Endothelial cell of umbilical vein (primary cell): ENCODE measurements around the gene SVIL. TPM values are rescaled to one million over a fixed set of nuclear protein-coding genes. Genes with fewer than 3 reads are reported as not detected.
A peak's percentile ranks its signal among the peaks of the same experiment; 100 is the strongest.
"Not testable (repeated sequence)": the region's sequence is repeated elsewhere in the genome, so short reads cannot be mapped to it uniquely, and the experiment has no call there.

Experiments
- BruUV-seq: library from RNA; stranded (reverse); fragments of 400-500 nt; replicated peaks from 2 replicates; lab custom pipeline; 2021; lab: Mats Ljungman, UMichigan
- CTCF ChIA-PET: fragments of 300-600, 350-600 bp; sonication (Branson Sonifier 250); formaldehyde crosslinking; loops from one replicate; lab custom pipeline; 2021; ENCODE audit warnings: antibody characterized with exemption, inconsistent platforms; lab: Charles Lee
- POLR2A ChIA-PET: fragments of 300-600, 350-600 bp; sonication (Branson Sonifier 250); formaldehyde crosslinking; loops from one replicate; lab custom pipeline; 2021; ENCODE audit warnings: antibody characterized with exemption, inconsistent platforms; lab: Charles Lee
- DNase-seq: peaks from one replicate; pipeline ENCODE4 v3.0.0-alpha.2; 2011; ENCODE audit warnings: low read depth, low spot score
- FAIRE-seq: peaks from 2 replicates; lab custom pipeline; 2011; peaks lifted over from hg19 to GRCh38; lab: Jason Lieb, UNC
- H2AFZ ChIP-seq: 2 replicates; pipeline ENCODE4 v1.6.0; 2012; ENCODE audit warnings: low read depth, low read length, control low read depth, inconsistent platforms
- H3K27ac ChIP-seq: 2 replicates; pipeline ENCODE4 v1.5.1; 2011; ENCODE audit warnings: low read depth, mild to moderate bottlenecking, control low read depth, low read length, moderate library complexity; ENCODE audit not compliant: insufficient read depth
- H3K27me3 ChIP-seq, 2 experiments: 2 replicates each; pipeline versions ENCODE4 v1.6.0 to v1.6.1; 2011; ENCODE audit warnings: low read length in 2 of 2, mixed read lengths in 1 of 2; ENCODE audit not compliant: control insufficient read depth in 2 of 2, insufficient read depth in 2 of 2
- H3K36me3 ChIP-seq, 2 experiments: 2 replicates in 1 of 2; 3 replicates in 1 of 2; pipeline ENCODE4 v1.5.1; 2011; ENCODE audit warnings: low read length in 2 of 2, mild to moderate bottlenecking in 1 of 2, moderate library complexity in 1 of 2; ENCODE audit not compliant: control insufficient read depth in 2 of 2, insufficient read depth in 2 of 2; ENCODE audit errors: extremely low read depth in 1 of 2
- H3K4me1 ChIP-seq: 3 replicates; pipeline ENCODE4 v1.5.1; 2011; ENCODE audit warnings: mild to moderate bottlenecking, low read length; ENCODE audit not compliant: control insufficient read depth, insufficient read depth; ENCODE audit errors: extremely low read depth
- H3K4me2 ChIP-seq: 2 replicates; pipeline ENCODE4 v1.6.1; 2011; ENCODE audit warnings: low read length, control low read depth, mixed read lengths; ENCODE audit not compliant: insufficient read depth
- H3K4me3 ChIP-seq, 3 experiments: fragments of 200-600 bp in 1 of 3; sonication (generic), shearing (Covaris generic) in 1 of 3; replicated peaks in 1 of 3; 2 replicates each; pipeline ENCODE4 v1.5.1; 2011 to 2016; ENCODE audit warnings: control low read depth in 3 of 3, low read length in 3 of 3, mild to moderate bottlenecking in 2 of 3, inconsistent platforms in 1 of 3, low read depth in 1 of 3, moderate library complexity in 1 of 3; ENCODE audit not compliant: insufficient read depth in 1 of 3
- H3K79me2 ChIP-seq: 2 replicates; pipeline ENCODE4 v1.6.0; 2012; ENCODE audit warnings: low read length, inconsistent platforms; ENCODE audit not compliant: control insufficient read depth, insufficient read depth
- H3K9ac ChIP-seq: replicated peaks from 2 replicates; pipeline ENCODE3; 2011; ENCODE audit warnings: low read length, control low read depth; ENCODE audit not compliant: insufficient read depth; ENCODE audit errors: extremely low read depth
- H3K9me1 ChIP-seq: replicated peaks from 3 replicates; pipeline ENCODE4 v1.6.0; 2011; ENCODE audit warnings: mild to moderate bottlenecking, low read length; ENCODE audit not compliant: control insufficient read depth, insufficient read depth; ENCODE audit errors: extremely low read depth
- H3K9me3 ChIP-seq: replicated peaks from 2 replicates; pipeline ENCODE4 v1.5.1; 2012; ENCODE audit warnings: low read length, inconsistent platforms; ENCODE audit not compliant: control insufficient read depth, insufficient read depth
- H4K20me1 ChIP-seq: replicated peaks from 2 replicates; pipeline ENCODE3; 2011; ENCODE audit warnings: mild to moderate bottlenecking, low read length; ENCODE audit not compliant: control insufficient read depth, insufficient read depth; ENCODE audit errors: extremely low read depth
- CTCF ChIP-seq, 2 donors: IDR thresholded peaks; 1 replicate in 1 of 2; 2 replicates in 1 of 2; pipeline ENCODE4 v1.5.1; 2011; ENCODE audit warnings: low read length in 2 of 2, mild to moderate bottlenecking in 2 of 2, moderate library complexity in 2 of 2, control low read depth in 1 of 2, inconsistent platforms in 1 of 2, low read depth in 1 of 2; ENCODE audit not compliant: insufficient read depth in 1 of 2; ENCODE audit errors: extremely low read depth in 1 of 2
- EZH2 ChIP-seq: IDR thresholded peaks from 2 replicates; pipeline ENCODE4 v1.6.1; 2012; ENCODE audit warnings: borderline replicate concordance, low read depth, mild to moderate bottlenecking, moderate library complexity, low read length, inconsistent platforms; ENCODE audit not compliant: severe bottlenecking
- JUN ChIP-seq: IDR thresholded peaks from 2 replicates; pipeline ENCODE4 v1.6.1; 2011; ENCODE audit warnings: borderline replicate concordance, low read depth; ENCODE audit not compliant: insufficient read length, insufficient read depth
- MAX ChIP-seq: IDR thresholded peaks from 2 replicates; pipeline ENCODE4 v1.6.1; 2011; ENCODE audit not compliant: insufficient read depth, insufficient read length
- POLR2AphosphoS5 ChIP-seq: IDR thresholded peaks from 2 replicates; pipeline ENCODE4 v1.6.1; 2012; ENCODE audit warnings: low read depth, mild to moderate bottlenecking, control low read depth, low read length, moderate library complexity; ENCODE audit not compliant: insufficient read depth
- dilution Hi-C: fragments of 300-500 bp; cut with MboI; formaldehyde crosslinking; loops from one replicate; pipeline ENCODE4 v1.15.0; 2019; ENCODE audit warnings: low sequenced_read_pairs; ENCODE audit not compliant: extremely low pct_ligation_motif_present
- intact Hi-C: fragments of 100-400 bp; cut with micrococcal nuclease; formaldehyde crosslinking; loops from one replicate; pipeline ENCODE4 v1.10.0; 2022
- polyA plus RNA-seq, 4 experiments: library from polyadenylated mRNA; depleted of rRNA in 3 of 4; stranded (reverse) in 3 of 4; unstranded in 1 of 4; fragments of >200 nt; gene quantifications; 2 replicates each; pipeline versions ENCODE4 v1.2.1 to v1.2.3, GENCODE V29; 2011 to 2012; ENCODE audit warnings: missing spikeins in 1 of 4
- total RNA-seq: library from RNA; stranded (reverse); gene quantifications from 2 replicates; pipeline ENCODE4 v1.2.3, GENCODE V29; 2021

The SVIL gene
- total and polyA plus RNA-seq, 2 donors (not counting 3 experiments of a cell fraction or from before 2014, with no cell fraction given) = 22.6 to 70.7 TPM

- H3K27me3 ChIP-seq = no peaks in the 10 kb centered on the region
- no peaks in the 10 kb centered on the region for H3K9me1 ChIP-seq
- no peaks in the 10 kb centered on the region for H3K9me3 ChIP-seq
- ChIA-PET CTCF (interaction anchor here (0.7 to 1.6 kb wide), 11 partner anchors 9 to 341 kb away, joined by 3 to 14 read pairs (median 3); no protein-coding TSS in a partner anchor), POLR2A (no interaction called here)
- H3K4me1 ChIP-seq = no peaks in the 10 kb centered on the region
- no peak overlapping the region for H3K4me2 ChIP-seq
- FAIRE-seq = peak; percentile 64
- H3K9ac ChIP-seq = no peak overlapping the region
- no peak overlapping the region for H3K27ac ChIP-seq
- no peaks in the 10 kb centered on the region for H4K20me1 ChIP-seq
- H2AFZ ChIP-seq = no peak overlapping the region
- dilution Hi-C loops = no loop called here
- no TSS peak for BruUV-seq
- TF ChIP-seq CTCF (IDR thresholded peaks at IDR 0.05; ENCODE audit: extremely low read depth in 1 of 2, insufficient read depth in 1 of 2, low read depth in 1 of 2, low read length in 2 of 2) (peak; percentile 47 to 57), POLR2AphosphoS5 (no peak), MAX (no peak), JUN (no peak), EZH2 (no peak)
- intact Hi-C loops = no loop called here
- H3K36me3 ChIP-seq = peaks cover 7 to 13% of the 10 kb centered on the region in 2 experiments
- DNase-seq = peak; percentile 22
- no peak overlapping the region for H3K4me3 ChIP-seq
- no peaks in the 10 kb centered on the region for H3K79me2 ChIP-seq
Measured at GRCh38 chr10:29517352-29517923, 117.3 kb downstream of the SVIL start.

- H3K4me2 ChIP-seq, BruUV-seq, intact Hi-C loops, FAIRE-seq, dilution Hi-C loops, DNase-seq, H3K4me3 ChIP-seq, H3K27me3 ChIP-seq, H2AFZ ChIP-seq, H3K9ac ChIP-seq, H4K20me1 ChIP-seq, H3K36me3 ChIP-seq, H3K79me2 ChIP-seq, H3K9me1 ChIP-seq, H3K9me3 ChIP-seq, POLR2A ChIA-PET, H3K4me1 ChIP-seq, H3K27ac ChIP-seq: not testable (repeated sequence)
- CTCF ChIA-PET = interaction anchor here (0.9 to 1.6 kb wide), 4 partner anchors 10 to 75 kb away, joined by 3 to 14 read pairs (median 6); no protein-coding TSS in a partner anchor
Measured at GRCh38 chr10:29516309-29516932, 118.3 kb downstream of the SVIL start.

- intact Hi-C loops, H3K4me1 ChIP-seq, H3K36me3 ChIP-seq, dilution Hi-C loops, H3K27me3 ChIP-seq, POLR2A ChIA-PET, H3K9me1 ChIP-seq, H3K4me2 ChIP-seq, DNase-seq, BruUV-seq, H3K9me3 ChIP-seq, H3K27ac ChIP-seq, H3K9ac ChIP-seq, H2AFZ ChIP-seq, H4K20me1 ChIP-seq, H3K4me3 ChIP-seq, H3K79me2 ChIP-seq: not testable (repeated sequence)
- peak; percentile 53 for FAIRE-seq
- CTCF ChIA-PET = interaction anchor here (1.6 to 3.2 kb wide), 2 partner anchors 9 to 12 kb away, joined by 11 to 33 read pairs; no protein-coding TSS in a partner anchor
Measured at GRCh38 chr10:29515879-29516278, 118.9 kb downstream of the SVIL start.
